Endothelial cell (in vitro differentiated cells): ENCODE measurements around the gene ETV6. TPM values are rescaled to one million over a fixed set of nuclear protein-coding genes. Genes with fewer than 3 reads are reported as not detected.

Experiments used
- DNase-seq: peaks from one replicate; pipeline ENCODE4 v3.0.0; 2021; ENCODE audit warnings: low spot score
- H3K27ac Mint-ChIP-seq: one replicate; pipeline ENCODE4 v1.8.0; 2021; ENCODE audit warnings: mixed read lengths, inconsistent platforms; ENCODE audit not compliant: unreplicated experiment
- H3K27me3 Mint-ChIP-seq: one replicate; pipeline ENCODE4 v1.8.0; 2021; ENCODE audit warnings: mild to moderate bottlenecking, moderate library complexity, mixed read lengths, inconsistent platforms; ENCODE audit not compliant: unreplicated experiment
- H3K36me3 Mint-ChIP-seq: one replicate; pipeline ENCODE4 v1.8.0; 2021; ENCODE audit warnings: mild to moderate bottlenecking, low read depth, mixed read lengths, inconsistent platforms; ENCODE audit not compliant: unreplicated experiment
- H3K4me1 Mint-ChIP-seq: one replicate; pipeline ENCODE4 v1.8.0; 2021; ENCODE audit warnings: mild to moderate bottlenecking, mixed read lengths, inconsistent platforms; ENCODE audit not compliant: unreplicated experiment
- H3K4me3 Mint-ChIP-seq: one replicate; pipeline ENCODE4 v1.8.0; 2021; ENCODE audit warnings: mild to moderate bottlenecking, mixed read lengths, inconsistent platforms; ENCODE audit not compliant: unreplicated experiment
- H3K9me3 Mint-ChIP-seq: one replicate; pipeline ENCODE4 v1.8.0; 2021; ENCODE audit warnings: mixed read lengths, inconsistent platforms; ENCODE audit not compliant: unreplicated experiment
- CTCF ChIP-seq: fragments of 200-600 bp; sonication (generic); IDR thresholded peaks from one replicate; pipeline ENCODE4 v1.5.0; 2021; ENCODE audit warnings: antibody characterized with exemption; ENCODE audit not compliant: unreplicated experiment
- total RNA-seq: library from RNA; stranded (reverse); fragmentation: NEBNext Ultra II Directional; extraction: Animal tissue kit (Norgen Biotek cat#: 25700); gene quantifications from one replicate; pipeline ENCODE4 v1.2.1, GENCODE V29; 2021; ENCODE audit not compliant: unreplicated experiment

ETV6 gene
- total RNA-seq, 1 donor from 2014 or later, result 98.7 TPM

DNA sequence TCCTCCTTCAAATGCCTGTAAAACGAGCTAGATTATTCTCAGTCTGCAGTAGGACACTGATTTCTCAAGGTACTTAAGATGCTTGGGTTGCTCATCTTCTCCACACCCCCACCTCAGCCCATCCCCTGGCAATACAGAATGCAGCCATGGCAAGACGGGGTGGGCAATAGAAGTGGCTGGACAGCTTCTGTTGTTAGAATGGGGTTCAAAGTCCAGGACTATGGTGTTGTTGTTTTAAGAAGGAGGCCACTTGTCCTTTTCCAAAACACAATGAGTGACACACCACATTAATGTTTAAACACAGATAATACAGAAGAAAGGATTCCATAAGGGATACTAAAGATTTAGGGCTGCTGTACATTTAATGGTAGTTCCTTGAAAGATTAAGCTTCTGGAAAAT is 232.4 kb downstream of the ETV6 start:
- no peak overlapping the region for H3K4me3 Mint-ChIP-seq
- TF ChIP-seq CTCF, result no peak
- peaks cover 85% of the 10 kb centered on the region for H3K4me1 Mint-ChIP-seq
- H3K27me3 Mint-ChIP-seq, result peaks cover 7% of the 10 kb centered on the region
- H3K9me3 Mint-ChIP-seq, result no peaks in the 10 kb centered on the region
- DNase-seq, result no peak
- H3K36me3 Mint-ChIP-seq, result peaks cover 46% of the 10 kb centered on the region
- H3K27ac Mint-ChIP-seq, result peak overlapping the region; percentile 59

GRCh38 chr12:11882301-11883019 is 233.0 kb downstream of the ETV6 start:
- H3K9me3 Mint-ChIP-seq, result no peaks in the 10 kb centered on the region
- peak overlapping the region; percentile 87 for H3K27ac Mint-ChIP-seq
- peaks cover 6% of the 10 kb centered on the region for H3K27me3 Mint-ChIP-seq
- H3K4me1 Mint-ChIP-seq, result peaks cover 83% of the 10 kb centered on the region
- DNase-seq, result no peak
- H3K4me3 Mint-ChIP-seq, result no peak overlapping the region
- H3K36me3 Mint-ChIP-seq, result peaks cover 50% of the 10 kb centered on the region
- TF ChIP-seq CTCF, result no peak

GRCh38 chr12:11884116-11884515 is 234.6 kb downstream of the ETV6 start:
- Mint-ChIP-seq H3K27ac (peak overlapping the region; percentile 97), H3K9me3 (no peaks in the 10 kb centered on the region), H3K4me3 (peak overlapping the region; percentile 49), H3K4me1 (peaks cover 76% of the 10 kb centered on the region), H3K36me3 (peaks cover 62% of the 10 kb centered on the region), H3K27me3 (peaks cover 9% of the 10 kb centered on the region)
- DNase-seq, result no peak
- TF ChIP-seq CTCF, result no peak

DNA sequence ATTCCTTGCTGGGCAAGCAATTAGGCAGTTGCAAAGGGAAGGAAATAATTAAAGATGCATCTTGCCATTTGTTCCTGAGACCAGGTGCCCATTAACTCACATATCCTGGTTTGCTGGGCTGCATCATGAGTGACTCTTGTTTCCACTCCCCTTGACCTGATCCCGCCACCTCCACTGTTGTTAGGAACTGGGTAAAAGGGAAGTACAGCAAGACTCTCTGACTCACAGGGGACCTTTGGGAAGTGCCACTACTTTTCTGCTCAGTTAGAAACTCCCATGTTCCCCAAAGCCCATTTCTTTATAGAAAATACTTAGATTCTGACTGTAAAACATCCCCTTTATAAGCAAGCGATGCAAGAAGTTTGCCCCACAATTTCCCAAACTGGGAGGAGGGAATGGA is 235.2 kb downstream of the ETV6 start:
- H3K9me3 Mint-ChIP-seq, result no peaks in the 10 kb centered on the region
- no peak for TF ChIP-seq CTCF
- H3K4me1 Mint-ChIP-seq, result peaks cover 79% of the 10 kb centered on the region
- H3K27ac Mint-ChIP-seq, result peak overlapping the region; percentile 97
- H3K27me3 Mint-ChIP-seq, result peaks cover 9% of the 10 kb centered on the region
- H3K36me3 Mint-ChIP-seq, result peaks cover 68% of the 10 kb centered on the region
- H3K4me3 Mint-ChIP-seq, result peak overlapping the region; percentile 26
- no peak for DNase-seq

- DNase-seq, result peak; percentile 35
- H3K27ac Mint-ChIP-seq, result peak overlapping the region; percentile 97
- H3K4me3 Mint-ChIP-seq, result peak overlapping the region; percentile 17
- H3K4me1 Mint-ChIP-seq, result peaks cover 76% of the 10 kb centered on the region
- peaks cover 66% of the 10 kb centered on the region for H3K36me3 Mint-ChIP-seq
- TF ChIP-seq CTCF, result no peak
- no peaks in the 10 kb centered on the region for H3K9me3 Mint-ChIP-seq
- peaks cover 9% of the 10 kb centered on the region for H3K27me3 Mint-ChIP-seq
Measured at GRCh38 chr12:11885261-11886038, 236.0 kb downstream of the ETV6 start.
